Thyroid gland (tissue), 4 donors: Measurements from ENCODE around the gene ERVMER34-1.

Experiments
- POLR2A ChIP-seq, 2 donors: fragments of 450-650 bp; IDR thresholded peaks; one replicate each; pipeline ENCODE4 v1.6.1; 2017; ENCODE audit warnings: antibody characterized with exemption in 2 of 2, mild to moderate bottlenecking in 2 of 2, moderate library complexity in 1 of 2
- TF ChIP-seq, protein P1 (sequence below), 6 experiments: fragments of 200-600 bp in 3 of 6; fragments of 450-650 bp in 3 of 6; sonication (generic) in 3 of 6; IDR thresholded peaks; one replicate each; pipeline ENCODE4 v1.5.1; 2016 to 2019; ENCODE audit warnings: antibody characterized with exemption in 6 of 6, mild to moderate bottlenecking in 2 of 6, inconsistent platforms in 1 of 6, moderate library complexity in 1 of 6

DNA sequence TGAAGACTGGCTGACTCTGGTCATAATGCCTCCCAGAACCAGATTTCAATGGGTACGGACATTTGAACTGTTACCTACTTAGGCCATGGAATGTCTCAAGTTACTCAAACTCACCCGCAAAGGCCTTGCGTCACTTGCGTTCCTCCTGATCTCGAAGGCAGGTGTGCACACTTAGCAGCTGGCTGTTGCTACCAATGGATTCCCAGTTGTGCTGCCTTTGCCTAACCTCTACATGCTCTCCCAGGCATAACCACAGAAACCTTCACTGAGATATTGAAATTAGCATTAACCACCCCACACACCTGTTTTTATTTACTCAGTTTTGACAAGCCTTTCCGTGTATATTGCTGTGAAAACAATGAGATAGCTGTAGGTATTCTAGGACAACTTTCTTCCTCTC lies 2.8 kb downstream of the ERVMER34-1 start:
- TF ChIP-seq, protein P1, sequence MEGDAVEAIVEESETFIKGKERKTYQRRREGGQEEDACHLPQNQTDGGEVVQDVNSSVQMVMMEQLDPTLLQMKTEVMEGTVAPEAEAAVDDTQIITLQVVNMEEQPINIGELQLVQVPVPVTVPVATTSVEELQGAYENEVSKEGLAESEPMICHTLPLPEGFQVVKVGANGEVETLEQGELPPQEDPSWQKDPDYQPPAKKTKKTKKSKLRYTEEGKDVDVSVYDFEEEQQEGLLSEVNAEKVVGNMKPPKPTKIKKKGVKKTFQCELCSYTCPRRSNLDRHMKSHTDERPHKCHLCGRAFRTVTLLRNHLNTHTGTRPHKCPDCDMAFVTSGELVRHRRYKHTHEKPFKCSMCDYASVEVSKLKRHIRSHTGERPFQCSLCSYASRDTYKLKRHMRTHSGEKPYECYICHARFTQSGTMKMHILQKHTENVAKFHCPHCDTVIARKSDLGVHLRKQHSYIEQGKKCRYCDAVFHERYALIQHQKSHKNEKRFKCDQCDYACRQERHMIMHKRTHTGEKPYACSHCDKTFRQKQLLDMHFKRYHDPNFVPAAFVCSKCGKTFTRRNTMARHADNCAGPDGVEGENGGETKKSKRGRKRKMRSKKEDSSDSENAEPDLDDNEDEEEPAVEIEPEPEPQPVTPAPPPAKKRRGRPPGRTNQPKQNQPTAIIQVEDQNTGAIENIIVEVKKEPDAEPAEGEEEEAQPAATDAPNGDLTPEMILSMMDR (IDR thresholded peaks at IDR 0.05) = no peak
- TF ChIP-seq POLR2A (IDR thresholded peaks at IDR 0.05) = no peak
